Upper lobe of left lung (tissue), 6 donors: ENCODE data around the gene FKBP7. TPM values are rescaled to one million over a fixed set of nuclear protein-coding genes. Genes with fewer than 3 reads are reported as not detected.
A peak's percentile ranks its signal among the peaks of the same experiment; 100 is the strongest.
"Not testable (repeated sequence)": the region's sequence is repeated elsewhere in the genome, so short reads cannot be mapped to it uniquely, and the experiment has no call there.

Experiments used
- ATAC-seq, 2 donors: fragments of 200-7000 bp; cut with Tn5 transposase; one replicate each; pipeline ENCODE4 v1.9.1; 2022; ENCODE audit warnings: mild to moderate bottlenecking in 2 of 2, moderate library complexity in 2 of 2; ENCODE audit not compliant: low FRiP score in 2 of 2
- DNase-seq, 2 donors: peaks; one replicate each; pipeline ENCODE4 v3.0.0-alpha.2; 2019 to 2020
- H3K27ac ChIP-seq, 4 donors: fragments of 200-600 bp; sonication (generic); one replicate each; pipeline ENCODE4 v1.5.1; 2016 to 2019
- H3K27me3 ChIP-seq, 4 donors: fragments of 200-600 bp; sonication (generic); one replicate each; pipeline ENCODE4 v1.5.1; 2017 to 2019
- H3K36me3 ChIP-seq, 4 donors: fragments of 200-600 bp; sonication (generic); one replicate each; pipeline ENCODE4 v1.5.1; 2016 to 2019
- H3K4me1 ChIP-seq, 4 donors: fragments of 200-600 bp; sonication (generic); one replicate each; pipeline ENCODE4 v1.5.1; 2018 to 2019
- H3K4me3 ChIP-seq, 4 donors: fragments of 200-600 bp; sonication (generic); one replicate each; pipeline ENCODE4 v1.5.1; 2017 to 2019; ENCODE audit warnings: mild to moderate bottlenecking in 2 of 4, moderate library complexity in 1 of 4
- H3K9me3 ChIP-seq, 4 donors: fragments of 200-600 bp; sonication (generic); one replicate each; pipeline ENCODE4 v1.5.1; 2018 to 2019
- EP300 ChIP-seq, 4 donors: sonication (generic); formaldehyde crosslinking; IDR thresholded peaks; one replicate each; pipeline ENCODE4 v1.5.1; 2017; ENCODE audit warnings: antibody characterized with exemption in 4 of 4, control low read depth in 2 of 4
- POLR2A ChIP-seq, 4 donors: fragments of 450-650 bp; IDR thresholded peaks; one replicate each; pipeline ENCODE4 v1.5.1; 2016 to 2017; ENCODE audit warnings: antibody characterized with exemption in 4 of 4, mild to moderate bottlenecking in 2 of 4
- POLR2AphosphoS5 ChIP-seq, 2 donors: sonication (generic); formaldehyde crosslinking; IDR thresholded peaks; one replicate each; pipeline ENCODE4 v1.5.1; 2017; ENCODE audit warnings: antibody characterized with exemption in 2 of 2
- WGBS, 2 donors: methylation state at CpG; one replicate each; pipeline ENCODE4 v1.1.5; 2017 to 2018; 5-methylcytosine and 5-hydroxymethylcytosine counted together
- total RNA-seq, 6 donors: library from RNA; depleted of rRNA in 4 of 6; stranded (reverse); fragments of >200 nt in 4 of 6; gene quantifications; one replicate each; pipeline versions ENCODE4 v1.1.0 to v1.2.1, GENCODE V29; 2016 to 2021
- TF ChIP-seq, protein P1 (sequence below), 6 experiments: fragments of 450-650 bp in 4 of 6; fragments of 200-600 bp in 2 of 6; sonication (generic) in 2 of 6; IDR thresholded peaks; one replicate each; pipeline ENCODE4 v1.5.1; 2016 to 2019; ENCODE audit warnings: antibody characterized with exemption in 6 of 6
- donor health status: DM: no; HTN: no; CAD: no; lungs with moderate emphysema.
- donor health status: DM: no; HTN: yes; CAD: no; lungs with severe emphysema.

The FKBP7 gene
- total RNA-seq, 6 donors from 2014 or later, result 3.1 to 13.3 (median 5.3) TPM

DNA sequence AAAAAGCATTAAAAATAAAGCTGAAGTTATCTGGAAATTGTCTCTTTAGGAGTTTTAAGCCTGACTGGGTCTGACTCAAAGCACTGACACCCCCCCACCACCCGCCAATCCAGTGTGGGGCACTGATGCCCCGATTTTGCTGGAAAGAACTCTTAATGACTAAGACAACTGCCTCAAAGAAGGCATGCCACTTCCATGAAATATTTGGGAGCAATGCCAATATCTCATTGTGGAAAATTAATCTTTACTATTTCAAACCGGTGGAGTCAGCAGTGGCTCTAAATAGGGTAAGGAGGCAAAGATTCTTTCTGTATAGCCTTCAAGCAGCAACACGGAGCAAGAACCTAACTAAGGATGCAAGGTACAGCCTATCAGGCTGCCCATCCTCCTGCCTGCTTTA lies 4.5 kb downstream of the FKBP7 start:
- no peak overlapping the region for H3K27ac ChIP-seq
- H3K27me3 ChIP-seq, result no peaks in the 10 kb centered on the region
- ATAC-seq (no peak), DNase-seq (no peak)
- peaks cover 0 to 2% (median 0%) of the 10 kb centered on the region in 4 donors for H3K36me3 ChIP-seq
- H3K9me3 ChIP-seq, result no peaks in the 10 kb centered on the region
- H3K4me1 ChIP-seq, result peaks cover 0 to 9% (median 5%) of the 10 kb centered on the region in 4 donors
- TF ChIP-seq, protein P1, sequence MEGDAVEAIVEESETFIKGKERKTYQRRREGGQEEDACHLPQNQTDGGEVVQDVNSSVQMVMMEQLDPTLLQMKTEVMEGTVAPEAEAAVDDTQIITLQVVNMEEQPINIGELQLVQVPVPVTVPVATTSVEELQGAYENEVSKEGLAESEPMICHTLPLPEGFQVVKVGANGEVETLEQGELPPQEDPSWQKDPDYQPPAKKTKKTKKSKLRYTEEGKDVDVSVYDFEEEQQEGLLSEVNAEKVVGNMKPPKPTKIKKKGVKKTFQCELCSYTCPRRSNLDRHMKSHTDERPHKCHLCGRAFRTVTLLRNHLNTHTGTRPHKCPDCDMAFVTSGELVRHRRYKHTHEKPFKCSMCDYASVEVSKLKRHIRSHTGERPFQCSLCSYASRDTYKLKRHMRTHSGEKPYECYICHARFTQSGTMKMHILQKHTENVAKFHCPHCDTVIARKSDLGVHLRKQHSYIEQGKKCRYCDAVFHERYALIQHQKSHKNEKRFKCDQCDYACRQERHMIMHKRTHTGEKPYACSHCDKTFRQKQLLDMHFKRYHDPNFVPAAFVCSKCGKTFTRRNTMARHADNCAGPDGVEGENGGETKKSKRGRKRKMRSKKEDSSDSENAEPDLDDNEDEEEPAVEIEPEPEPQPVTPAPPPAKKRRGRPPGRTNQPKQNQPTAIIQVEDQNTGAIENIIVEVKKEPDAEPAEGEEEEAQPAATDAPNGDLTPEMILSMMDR (IDR thresholded peaks at IDR 0.05), result no peak
- TF ChIP-seq EP300 (IDR thresholded peaks at IDR 0.05) (no peak), POLR2A (IDR thresholded peaks at IDR 0.05) (no peak), POLR2AphosphoS5 (IDR thresholded peaks at IDR 0.05) (no peak)
- H3K4me3 ChIP-seq, result no peak overlapping the region
- WGBS, 2 donors, result 61 to 66% methylated on average over 4 of the region's 4 CpGs

DNA sequence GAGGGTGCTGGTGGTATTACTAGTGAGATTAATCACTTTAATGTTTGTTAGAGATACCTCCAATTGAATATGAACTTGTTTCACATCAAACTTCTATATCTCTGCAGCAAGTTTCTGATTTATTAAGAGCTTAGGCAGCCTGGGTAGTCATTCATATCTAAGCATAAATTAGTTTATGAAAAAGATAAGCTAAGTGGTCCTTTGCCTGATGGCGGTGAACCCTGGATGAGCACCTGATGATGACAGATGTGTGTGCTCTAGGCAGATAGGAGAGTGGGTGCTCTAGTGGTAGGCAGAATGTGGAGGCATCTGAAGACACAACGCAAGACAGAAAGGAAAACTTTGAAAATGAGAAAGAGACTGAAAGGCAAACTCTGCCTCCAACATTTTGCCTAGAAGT lies 5.0 kb downstream of the FKBP7 start:
- H3K4me3 ChIP-seq, result no peak overlapping the region
- 92 to 94% methylated on average over 2 of the region's 2 CpGs for WGBS, 2 donors
- no peak for TF ChIP-seq POLR2A (IDR thresholded peaks at IDR 0.05)
- TF ChIP-seq, protein P1 (IDR thresholded peaks at IDR 0.05), result no peak
- no peak for TF ChIP-seq EP300 (IDR thresholded peaks at IDR 0.05)
- TF ChIP-seq POLR2AphosphoS5 (IDR thresholded peaks at IDR 0.05), result no peak

DNA sequence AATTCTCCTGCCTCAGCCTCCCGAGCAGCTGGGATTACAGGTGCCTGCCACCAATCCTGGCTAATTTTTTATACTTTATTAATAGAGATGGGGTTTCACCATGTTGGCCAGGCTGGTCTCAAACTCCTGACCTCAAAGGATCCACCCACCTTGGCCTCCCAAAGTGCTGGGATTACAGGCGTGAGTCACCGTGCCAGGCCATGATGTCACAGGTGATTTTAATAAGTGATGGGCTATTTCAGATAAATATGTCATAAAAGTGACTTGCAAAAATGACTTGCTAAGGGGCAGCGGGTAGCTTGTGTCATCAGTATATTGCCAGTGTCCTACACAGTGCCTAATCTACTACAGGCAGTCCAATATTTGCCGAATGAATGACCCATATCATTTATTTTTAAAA lies 7.1 kb downstream of the FKBP7 start:
- H3K4me3 ChIP-seq, result not testable (repeated sequence)
- WGBS, 2 donors, result 98 to 99% methylated on average over 5 of the region's 5 CpGs

More for the DNA sequence above, 5.0 kb downstream of the FKBP7 start:
- ATAC-seq, result no peak
- peaks cover 0 to 3% (median under 1%) of the 10 kb centered on the region in 4 donors for H3K36me3 ChIP-seq
- H3K9me3 ChIP-seq, result no peaks in the 10 kb centered on the region
- H3K4me1 ChIP-seq, result peaks cover 0 to 9% (median 5%) of the 10 kb centered on the region in 4 donors
- H3K27ac ChIP-seq, result no peak overlapping the region
- H3K27me3 ChIP-seq, result no peaks in the 10 kb centered on the region
- DNase-seq, result no peak

DNA sequence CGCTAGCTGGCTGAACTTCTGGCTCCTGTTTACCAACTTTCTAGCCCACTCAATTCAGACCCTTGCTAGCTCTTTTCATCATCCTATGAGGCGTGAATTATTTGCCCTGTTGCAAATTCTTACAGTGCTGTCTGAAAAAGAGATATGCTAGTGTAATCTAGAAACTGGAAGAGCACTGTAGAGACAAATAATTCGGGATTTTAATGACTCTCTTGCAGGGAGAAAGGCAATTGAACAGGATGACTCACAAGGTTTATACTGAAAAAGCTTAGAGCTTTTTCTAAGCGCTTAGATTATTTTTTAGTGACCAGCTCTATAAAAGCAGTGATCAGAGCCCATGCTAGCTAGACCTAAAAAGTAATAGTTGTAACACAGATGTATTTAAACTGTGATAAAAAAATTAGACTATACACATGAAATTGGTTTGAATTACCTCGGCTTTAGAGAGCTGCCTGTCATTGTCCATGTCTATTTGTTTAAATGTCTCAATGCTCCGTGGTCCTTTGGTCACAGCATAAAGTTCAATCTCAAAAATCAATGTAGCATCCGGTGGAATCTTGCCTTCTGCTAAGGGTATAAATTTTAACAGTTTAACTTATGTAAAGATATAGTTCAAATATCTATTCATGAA lies 9.1 kb downstream of the FKBP7 start:
- no peaks in the 10 kb centered on the region for H3K4me1 ChIP-seq
- no peak for DNase-seq
- H3K4me3 ChIP-seq, result no peak overlapping the region
- peaks cover 0 to 6% (median 1%) of the 10 kb centered on the region in 4 donors for H3K36me3 ChIP-seq
- TF ChIP-seq, protein P1 (IDR thresholded peaks at IDR 0.05), result no peak
- WGBS, 2 donors, result 88 to 93% methylated on average over 7 of the region's 7 CpGs
- no peak for ATAC-seq
- no peak overlapping the region for H3K27ac ChIP-seq
- H3K9me3 ChIP-seq, result no peaks in the 10 kb centered on the region
- no peaks in the 10 kb centered on the region for H3K27me3 ChIP-seq

More for the DNA sequence above, 7.1 kb downstream of the FKBP7 start:
- H3K27ac ChIP-seq, H3K36me3 ChIP-seq, H3K4me1 ChIP-seq, DNase-seq, H3K27me3 ChIP-seq, ATAC-seq, H3K9me3 ChIP-seq: not testable (repeated sequence)

GRCh38 chr2:178457390-178457886 lies 21.0 kb downstream of the FKBP7 start:
- Histone ChIP-seq H3K9me3 (no peaks in the 10 kb centered on the region), H3K4me3 (no peak overlapping the region), H3K27ac (no peak overlapping the region), H3K36me3 (no peaks in the 10 kb centered on the region), H3K4me1 (no peaks in the 10 kb centered on the region), H3K27me3 (no peaks in the 10 kb centered on the region)
- DNase-seq (peak in 1 of 2 donors; percentile 43), ATAC-seq (no peak)
- TF ChIP-seq POLR2A (IDR thresholded peaks at IDR 0.05), result no peak
- no peak for TF ChIP-seq EP300 (IDR thresholded peaks at IDR 0.05)
- TF ChIP-seq, protein P1 (IDR thresholded peaks at IDR 0.05), result no peak
- TF ChIP-seq POLR2AphosphoS5 (IDR thresholded peaks at IDR 0.05), result no peak
- WGBS, 2 donors, result 93 to 94% methylated on average over 11 of the region's 11 CpGs
